ENCODE results near the gene SMCO2. TPM values are rescaled to one million over a fixed set of nuclear protein-coding genes. Genes with fewer than 3 reads are reported as not detected.

The SMCO2 gene
- 0.22 TPM in 1 of 2 replicates, not detected in the other for total RNA-seq

DNA sequence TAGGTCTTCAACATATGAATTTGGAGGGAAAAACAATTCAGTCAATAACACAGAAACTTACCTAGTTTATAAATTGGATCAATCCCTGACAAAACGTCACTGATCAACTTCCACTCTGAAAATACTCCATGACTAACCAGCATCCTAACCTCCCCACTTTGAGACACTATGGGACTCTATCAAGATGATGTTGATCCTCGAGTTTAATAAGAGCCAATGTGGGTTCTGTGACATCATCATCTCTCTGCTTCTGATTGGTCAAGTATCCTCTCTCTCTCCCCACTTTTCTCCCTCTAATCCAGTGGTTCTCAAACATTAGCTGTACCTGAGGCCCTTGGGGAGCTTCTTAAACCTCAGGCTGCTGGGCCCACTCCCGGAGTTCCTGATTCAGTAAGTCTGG lies at the start of gene SMCO2:
SMCO2 (plus strand) TSS at position 301 of the 400 bp plus-strand sequence. CDS start 23,896 bp downstream, outside the sequence.

DNA sequence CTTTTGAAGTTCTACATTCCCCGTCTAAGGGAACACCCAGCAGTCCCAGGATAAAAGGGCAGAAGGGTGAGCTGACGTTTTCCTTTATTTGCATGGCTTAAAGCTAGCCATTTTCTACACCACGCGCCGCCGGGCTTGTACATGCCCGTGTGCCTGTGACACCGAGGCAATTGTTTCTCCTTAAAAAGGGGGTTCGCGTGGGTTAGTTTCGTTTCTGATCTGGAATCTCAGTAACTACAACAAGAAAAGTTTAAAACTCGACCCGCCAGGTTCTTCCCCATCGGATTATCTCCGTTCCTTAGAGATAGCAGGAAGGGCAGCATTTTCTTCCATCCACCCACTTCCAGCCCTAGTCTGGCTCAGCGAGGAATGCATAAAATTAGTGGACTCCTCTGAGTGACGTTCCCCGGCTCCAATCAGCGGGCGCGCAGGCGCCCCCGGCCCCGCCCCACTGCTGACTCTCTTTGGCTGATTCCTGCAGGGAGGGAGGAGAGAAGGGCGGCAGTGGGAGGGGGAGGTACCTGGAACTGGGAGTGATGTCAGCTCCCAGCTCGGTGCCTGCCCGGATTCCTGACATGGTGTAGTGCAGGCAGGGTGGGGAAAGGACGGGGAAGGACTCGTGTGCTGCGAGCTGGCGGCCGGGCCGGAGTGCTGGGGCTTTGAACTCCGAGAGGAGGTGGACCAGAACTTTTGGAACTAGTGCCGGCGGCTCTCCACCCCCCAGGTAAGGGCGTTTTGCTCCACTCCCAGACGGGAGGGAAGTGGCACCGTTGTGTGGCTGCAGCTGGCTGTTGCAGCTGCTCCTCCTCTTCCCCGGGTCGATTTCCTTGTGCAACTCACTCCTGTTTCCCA lies 77.3 kb downstream of the SMCO2 start, which contains the start of gene PPFIBP1:
PPFIBP1 (plus strand) TSS at position 565 of the 852 bp plus-strand sequence. CDS start 109,191 bp downstream, outside the sequence.

Other genes with a start within 250 kb of the SMCO2 start
- 44.0 and 65.2 TPM in 2 replicates for gene STK38L, start 202.4 kb upstream of the SMCO2 start, total RNA-seq
- gene BMAL2, start 113.9 kb upstream of the SMCO2 start, total RNA-seq = 15.1 and 69.6 TPM in 2 replicates
- 149 and 164 TPM in 2 replicates for gene PPFIBP1, start 77.5 kb downstream of the SMCO2 start, total RNA-seq
- gene REP15, start 249.7 kb downstream of the SMCO2 start, total RNA-seq = 2.0 and 3.7 TPM in 2 replicates